IMR-90 (cell line): ENCODE measurements around the gene IL1R2. TPM values are rescaled to one million over a fixed set of nuclear protein-coding genes. Genes with fewer than 3 reads are reported as not detected.

ENCODE experiments used
- ATAC-seq: fragments of 200-7000 bp; cut with Tn5 transposase; 2 replicates; pipeline ENCODE4 v1.9.1; 2020; ENCODE audit warnings: low read depth, mild to moderate bottlenecking, moderate library complexity
- BruUV-seq: library from RNA; stranded (reverse); fragments of 400-500 nt; replicated peaks from 2 replicates; lab custom pipeline; 2021; lab: Mats Ljungman, UMichigan
- CTCF ChIA-PET: fragments of 300-600 bp; formaldehyde crosslinking; extraction: SDS; loops from one replicate; lab custom pipeline; 2021; ENCODE audit warnings: antibody characterized with exemption; lab: Yijun Ruan, JAX
- POLR2A ChIA-PET: fragments of 300-600 bp; sonication (Branson Sonifier 250); formaldehyde crosslinking; loops from one replicate; lab custom pipeline; 2022; ENCODE audit warnings: antibody characterized with exemption; ENCODE audit not compliant: unreplicated experiment; lab: Charles Lee
- DNase-seq: peaks from one replicate; pipeline ENCODE4 v3.0.0; 2013
- H2AFZ ChIP-seq: replicated peaks from 2 replicates; pipeline ENCODE3; 2013; ENCODE audit warnings: low read length, mild to moderate bottlenecking; ENCODE audit not compliant: poor library complexity
- H2AK5ac ChIP-seq: 2 replicates; pipeline ENCODE4 v1.6.1; 2013; ENCODE audit warnings: low read depth, low read length, inconsistent platforms
- H2AK9ac ChIP-seq: replicated peaks from 2 replicates; pipeline ENCODE3; 2013; ENCODE audit warnings: mild to moderate bottlenecking, low read depth, low read length, moderate library complexity; ENCODE audit not compliant: poor library complexity
- H2BK120ac ChIP-seq: 2 replicates; pipeline ENCODE4 v1.6.1; 2013; ENCODE audit warnings: low read depth, low read length, inconsistent platforms
- H2BK15ac ChIP-seq: 3 replicates; pipeline ENCODE4 v1.6.1; 2013; ENCODE audit warnings: low read depth, low read length, inconsistent platforms
- H2BK20ac ChIP-seq: 2 replicates; pipeline ENCODE4 v1.6.1; 2013; ENCODE audit warnings: low read depth, mild to moderate bottlenecking, inconsistent platforms, low read length, moderate library complexity
- H2BK5ac ChIP-seq: 2 replicates; pipeline ENCODE4 v1.6.1; 2013; ENCODE audit warnings: mild to moderate bottlenecking, low read depth, low read length, inconsistent platforms; ENCODE audit not compliant: poor library complexity, severe bottlenecking
- H3K14ac ChIP-seq: replicated peaks from 2 replicates; pipeline ENCODE4 v1.6.1; 2013; ENCODE audit warnings: low read depth, low read length, inconsistent platforms
- H3K18ac ChIP-seq: 2 replicates; pipeline ENCODE4 v1.6.1; 2013; ENCODE audit warnings: low read depth, low read length, control low read depth
- H3K23ac ChIP-seq: 2 replicates; pipeline ENCODE4 v1.6.1; 2013; ENCODE audit warnings: low read depth, low read length, inconsistent platforms
- H3K27ac ChIP-seq: 2 replicates; pipeline ENCODE4 v1.5.1; 2013; ENCODE audit warnings: mild to moderate bottlenecking, control low read depth, low read length; ENCODE audit not compliant: insufficient read depth
- H3K27me3 ChIP-seq: 2 replicates; pipeline ENCODE4 v1.6.1; 2013; ENCODE audit warnings: low read length; ENCODE audit not compliant: control insufficient read depth, insufficient read depth
- H3K36me3 ChIP-seq: 2 replicates; pipeline ENCODE4 v1.6.1; 2013; ENCODE audit warnings: low read length, mixed read lengths; ENCODE audit not compliant: control insufficient read depth, insufficient read depth
- H3K4ac ChIP-seq: 2 replicates; pipeline ENCODE4 v1.6.1; 2013; ENCODE audit warnings: low read depth, low read length, inconsistent platforms
- H3K4me1 ChIP-seq: 2 replicates; pipeline ENCODE4 v1.6.1; 2013; ENCODE audit warnings: low read length, mixed read lengths; ENCODE audit not compliant: control insufficient read depth, insufficient read depth
- H3K4me2 ChIP-seq: 2 replicates; pipeline ENCODE4 v1.6.1; 2013; ENCODE audit warnings: low read depth, mild to moderate bottlenecking, control low read depth, low read length, moderate library complexity
- H3K4me3 ChIP-seq: 2 replicates; pipeline ENCODE4 v1.5.1; 2013; ENCODE audit warnings: low read depth, mild to moderate bottlenecking, control low read depth, low read length, moderate library complexity; ENCODE audit not compliant: insufficient read depth
- H3K56ac ChIP-seq: 2 replicates; pipeline ENCODE4 v1.6.1; 2013; ENCODE audit warnings: low read length, inconsistent platforms; ENCODE audit not compliant: insufficient read depth; ENCODE audit errors: extremely low read depth
- H3K79me1 ChIP-seq, 2 experiments: 2 replicates each; pipeline ENCODE4 v1.6.1; 2013; ENCODE audit warnings: low read length in 2 of 2, inconsistent platforms in 1 of 2, low read depth in 1 of 2
- H3K9ac ChIP-seq: 2 replicates; pipeline ENCODE4 v1.6.1; 2013; ENCODE audit warnings: low read depth, low read length, control low read depth
- H3K9me1 ChIP-seq: 2 replicates; pipeline ENCODE4 v1.6.1; 2013; ENCODE audit warnings: low read length, inconsistent platforms; ENCODE audit not compliant: insufficient read depth
- H3K9me3 ChIP-seq: 2 replicates; pipeline ENCODE4 v1.6.1; 2013; ENCODE audit warnings: low read length; ENCODE audit not compliant: control insufficient read depth, insufficient read depth
- H4K20me1 ChIP-seq: 2 replicates; pipeline ENCODE4 v1.6.1; 2013; ENCODE audit warnings: low read length, inconsistent platforms; ENCODE audit not compliant: insufficient read depth
- H4K5ac ChIP-seq: 2 replicates; pipeline ENCODE4 v1.6.1; 2013; ENCODE audit warnings: mild to moderate bottlenecking, low read depth, low read length, control low read depth
- H4K8ac ChIP-seq, 2 experiments: 2 replicates each; pipeline ENCODE4 v1.6.1; 2013; ENCODE audit warnings: low read depth in 2 of 2, low read length in 2 of 2, control low read depth in 1 of 2, inconsistent platforms in 1 of 2
- H4K91ac ChIP-seq: 2 replicates; pipeline ENCODE4 v1.6.1; 2013; ENCODE audit warnings: low read depth, low read length, inconsistent platforms; ENCODE audit not compliant: insufficient read depth
- BHLHE40 ChIP-seq: fragments of 150-350 bp; IDR thresholded peaks from 2 replicates; pipeline ENCODE4 v1.6.1; 2016; ENCODE audit warnings: mild to moderate bottlenecking, low read depth, low read length
- CEBPB ChIP-seq: IDR thresholded peaks from 2 replicates; pipeline ENCODE4 v1.6.1; 2012; ENCODE audit warnings: low read depth, low read length, improper control_type of control experiment
- MAZ ChIP-seq: IDR thresholded peaks from 2 replicates; pipeline ENCODE4 v1.6.1; 2012; ENCODE audit warnings: low read depth, mild to moderate bottlenecking, low read length, improper control_type of control experiment, moderate library complexity, borderline replicate concordance
- MXI1 ChIP-seq: IDR thresholded peaks from 2 replicates; pipeline ENCODE4 v1.6.1; 2012; ENCODE audit warnings: low read depth, mild to moderate bottlenecking, low read length, moderate library complexity, borderline replicate concordance
- RCOR1 ChIP-seq: IDR thresholded peaks from 2 replicates; pipeline ENCODE4 v1.6.1; 2012; ENCODE audit warnings: mild to moderate bottlenecking, low read length, improper control_type of control experiment; ENCODE audit not compliant: insufficient replicate concordance
- RFX5 ChIP-seq: IDR thresholded peaks from 2 replicates; pipeline ENCODE4 v1.8.0; 2012; ENCODE audit warnings: low read depth, mild to moderate bottlenecking, low read length, moderate library complexity
- WGBS, 2 experiments: methylation state at CpG; one replicate each; pipeline versions ENCODE4 v1.1.5 to v1.1.7; 2013; ENCODE audit warnings: missing lambda C conversion rate in 2 of 2; ENCODE audit not compliant: insufficient read length in 1 of 2; ENCODE audit errors: extremely low coverage in 2 of 2; 5-methylcytosine and 5-hydroxymethylcytosine counted together
- dilution Hi-C: fragments of 300-500 bp; cut with HindIII; formaldehyde crosslinking; loops from one replicate; pipeline ENCODE4 v1.14.3; 2018; ENCODE audit warnings: low sequenced_read_pairs; ENCODE audit not compliant: unreplicated experiment
- in situ Hi-C: fragments of 300-500 bp; cut with MboI; formaldehyde crosslinking; loops from 3 replicates; pipeline ENCODE4 v1.14.3; 2019; ENCODE audit warnings: low sequenced_read_pairs, inconsistent platforms, mixed read lengths
- intact Hi-C: fragments of 100-400 bp; cut with micrococcal nuclease; formaldehyde crosslinking; loops from 2 replicates; pipeline ENCODE4 v1.10.0; 2022
- polyA plus RNA-seq, 3 experiments: library from polyadenylated mRNA; depleted of rRNA; stranded (reverse); fragments of >200 nt; gene quantifications; 2 replicates each; pipeline ENCODE4 v1.2.3, GENCODE V29; 2012; ENCODE audit warnings: low replicate concordance in 1 of 3
- total RNA-seq: library from RNA; depleted of rRNA; stranded (reverse); fragments of >200 nt; gene quantifications from 2 replicates; pipeline ENCODE4 v1.2.3, GENCODE V29; 2012
- TF ChIP-seq, protein P1 (sequence below): fragments of 150-350 bp; IDR thresholded peaks from 2 replicates; pipeline ENCODE4 v1.6.1; 2017; ENCODE audit warnings: mild to moderate bottlenecking, antibody characterized with exemption, low read length, low read depth

Gene IL1R2
- total and polyA plus RNA-seq, 2 of the 4 experiments (the other 2 are of a cell fraction) = not detected

DNA sequence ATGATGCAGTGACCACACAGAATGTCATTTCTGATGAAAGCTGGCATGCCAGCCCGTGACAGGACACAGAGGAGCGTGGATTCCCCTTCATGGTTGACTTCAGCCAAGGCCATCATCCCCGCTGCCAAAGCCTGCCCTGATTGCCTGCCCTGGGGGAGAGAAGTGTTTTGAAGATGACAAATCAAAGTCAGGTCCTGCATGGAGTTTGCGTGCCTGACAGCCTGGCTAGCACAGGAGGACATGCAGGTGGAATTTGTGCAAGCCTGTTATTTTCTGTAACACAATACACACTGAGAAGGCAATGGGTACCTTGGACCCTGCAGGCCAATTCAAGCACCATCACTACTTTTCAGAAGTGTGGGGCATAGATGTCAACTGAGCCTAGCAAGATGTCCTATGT lies 5.4 kb upstream of the IL1R2 start:
- H3K79me1 ChIP-seq = no peaks in the 10 kb centered on the region
- H4K5ac ChIP-seq = no peak overlapping the region
- no peaks in the 10 kb centered on the region for H3K9me3 ChIP-seq
- in situ Hi-C loops = no loop called here
- H3K36me3 ChIP-seq = no peaks in the 10 kb centered on the region
- no peak overlapping the region for H2AFZ ChIP-seq
- H3K56ac ChIP-seq = no peak overlapping the region
- intact Hi-C loops = no loop called here
- H3K4ac ChIP-seq = no peak overlapping the region
- no peak overlapping the region for H4K8ac ChIP-seq
- no peak overlapping the region for H3K4me3 ChIP-seq
- no peak overlapping the region for H3K18ac ChIP-seq
- no peak overlapping the region for H2BK15ac ChIP-seq
- H2AK5ac ChIP-seq = no peak overlapping the region
- no peak overlapping the region for H3K14ac ChIP-seq
- no peak for ATAC-seq
- DNase-seq = no peak
- no peak overlapping the region for H2BK120ac ChIP-seq
- H3K27me3 ChIP-seq = peaks cover 31% of the 10 kb centered on the region
- WGBS, 2 experiments = 47% methylated on average over 2 of the region's 4 CpGs; no CpG with 5 or more reads in 1 of the 2 experiments
- no peak overlapping the region for H2AK9ac ChIP-seq
- H4K20me1 ChIP-seq = no peaks in the 10 kb centered on the region
- H3K4me2 ChIP-seq = no peak overlapping the region
- H3K27ac ChIP-seq = no peak overlapping the region
- H3K9me1 ChIP-seq = no peaks in the 10 kb centered on the region
- no peaks in the 10 kb centered on the region for H3K4me1 ChIP-seq
- TF ChIP-seq RCOR1 = no peak
- no peak for TF ChIP-seq BHLHE40
- TF ChIP-seq RFX5 = no peak
- no peak for TF ChIP-seq CEBPB
- no peak for TF ChIP-seq MXI1
- no peak for TF ChIP-seq MAZ
- TF ChIP-seq, protein P1, sequence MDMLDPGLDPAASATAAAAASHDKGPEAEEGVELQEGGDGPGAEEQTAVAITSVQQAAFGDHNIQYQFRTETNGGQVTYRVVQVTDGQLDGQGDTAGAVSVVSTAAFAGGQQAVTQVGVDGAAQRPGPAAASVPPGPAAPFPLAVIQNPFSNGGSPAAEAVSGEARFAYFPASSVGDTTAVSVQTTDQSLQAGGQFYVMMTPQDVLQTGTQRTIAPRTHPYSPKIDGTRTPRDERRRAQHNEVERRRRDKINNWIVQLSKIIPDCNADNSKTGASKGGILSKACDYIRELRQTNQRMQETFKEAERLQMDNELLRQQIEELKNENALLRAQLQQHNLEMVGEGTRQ = no peak
- POLR2A ChIA-PET = no interaction called here
- no peak overlapping the region for H4K91ac ChIP-seq
- no peak overlapping the region for H2BK5ac ChIP-seq
- no TSS peak for BruUV-seq
- H2BK20ac ChIP-seq = no peak overlapping the region
- CTCF ChIA-PET = no interaction called here
- dilution Hi-C loops = no loop called here
- no peak overlapping the region for H3K23ac ChIP-seq
- H3K9ac ChIP-seq = no peak overlapping the region
